Stimulated activated CD4-positive, alpha-beta T cell treated with anti-CD3 and anti-CD28 coated beads, Interleukin-12 subunit alpha, Interleukin-12 subunit beta, amount 100 ng/mL, for 24 hours (primary cell): ENCODE data around the gene TGM5.
"Not testable (repeated sequence)": the region's sequence is repeated elsewhere in the genome, so short reads cannot be mapped to it uniquely, and the experiment has no call there.

Experiments used
- DNase-seq, 2 experiments: peaks; one replicate each; pipeline ENCODE4 v3.0.0-alpha.2; 2020; ENCODE audit warnings: low read depth in 2 of 2

Gene TGM5, protein sequence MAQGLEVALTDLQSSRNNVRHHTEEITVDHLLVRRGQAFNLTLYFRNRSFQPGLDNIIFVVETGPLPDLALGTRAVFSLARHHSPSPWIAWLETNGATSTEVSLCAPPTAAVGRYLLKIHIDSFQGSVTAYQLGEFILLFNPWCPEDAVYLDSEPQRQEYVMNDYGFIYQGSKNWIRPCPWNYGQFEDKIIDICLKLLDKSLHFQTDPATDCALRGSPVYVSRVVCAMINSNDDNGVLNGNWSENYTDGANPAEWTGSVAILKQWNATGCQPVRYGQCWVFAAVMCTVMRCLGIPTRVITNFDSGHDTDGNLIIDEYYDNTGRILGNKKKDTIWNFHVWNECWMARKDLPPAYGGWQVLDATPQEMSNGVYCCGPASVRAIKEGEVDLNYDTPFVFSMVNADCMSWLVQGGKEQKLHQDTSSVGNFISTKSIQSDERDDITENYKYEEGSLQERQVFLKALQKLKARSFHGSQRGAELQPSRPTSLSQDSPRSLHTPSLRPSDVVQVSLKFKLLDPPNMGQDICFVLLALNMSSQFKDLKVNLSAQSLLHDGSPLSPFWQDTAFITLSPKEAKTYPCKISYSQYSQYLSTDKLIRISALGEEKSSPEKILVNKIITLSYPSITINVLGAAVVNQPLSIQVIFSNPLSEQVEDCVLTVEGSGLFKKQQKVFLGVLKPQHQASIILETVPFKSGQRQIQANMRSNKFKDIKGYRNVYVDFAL

DNA sequence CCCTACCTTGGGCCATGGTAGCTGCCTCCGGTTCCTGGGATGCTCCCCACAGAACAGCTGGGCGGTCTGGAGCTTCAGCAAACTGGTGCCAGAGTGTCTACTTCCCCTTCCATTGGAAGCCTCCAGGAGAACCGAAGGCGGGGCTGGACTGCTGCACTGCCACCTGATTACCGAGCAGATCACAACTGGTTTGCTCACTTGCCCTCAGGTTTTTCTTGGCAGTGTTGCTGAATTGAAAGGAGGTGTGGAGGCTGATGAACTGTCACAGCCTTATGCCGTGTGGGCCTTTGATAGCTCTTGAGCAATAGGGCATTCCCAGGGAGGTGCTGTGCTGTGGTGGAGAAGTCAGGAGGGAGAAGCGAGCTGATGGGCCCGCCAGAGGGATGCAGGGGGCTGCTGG is at the start of gene TGM5:
Gene TGM5 (minus strand): TSS at position 95 of the 400 bp plus-strand sequence. CDS start 79 bp downstream, at position 16.
- DNase-seq, result no peak

DNA sequence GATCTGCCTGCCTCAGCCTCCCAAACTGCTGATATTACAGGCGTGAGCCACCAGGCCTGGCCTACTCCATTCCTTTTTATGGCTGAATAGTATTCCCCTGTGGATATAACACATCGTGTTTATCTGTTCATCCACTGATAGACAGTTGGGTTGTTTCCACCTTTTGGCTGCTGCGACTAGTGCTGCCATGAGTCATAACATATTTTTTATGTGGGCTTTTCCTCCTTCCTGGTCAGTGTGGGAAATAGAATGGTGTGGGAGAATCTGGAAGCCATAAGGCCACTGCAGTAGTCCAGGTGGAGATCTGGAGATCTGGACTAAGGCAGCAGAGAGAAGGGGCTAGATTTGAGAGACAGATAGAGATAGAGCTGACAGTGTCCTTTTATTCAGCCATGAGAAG is 47.4 kb upstream of the TGM5 start:
- no peak for DNase-seq

DNA sequence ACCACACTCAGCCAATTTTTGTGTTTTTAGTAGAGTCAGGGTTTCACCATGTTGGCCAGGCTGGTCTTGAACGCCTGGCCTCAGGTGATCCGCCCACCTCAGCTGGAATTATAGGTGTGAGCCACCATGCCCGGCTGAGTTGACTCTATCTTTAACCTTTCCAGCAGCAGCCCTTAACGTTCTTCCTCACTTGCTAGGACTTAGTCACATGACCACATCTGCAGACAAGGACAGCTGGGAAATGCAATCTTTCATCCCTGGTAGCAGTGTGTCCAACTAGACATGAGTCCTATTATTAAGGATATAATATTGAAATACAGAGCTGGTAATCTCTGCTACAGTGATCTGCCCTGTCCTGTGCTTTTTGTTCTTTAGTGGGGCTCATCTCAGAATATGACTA is 45.6 kb upstream of the TGM5 start:
- DNase-seq, result no peak

DNA sequence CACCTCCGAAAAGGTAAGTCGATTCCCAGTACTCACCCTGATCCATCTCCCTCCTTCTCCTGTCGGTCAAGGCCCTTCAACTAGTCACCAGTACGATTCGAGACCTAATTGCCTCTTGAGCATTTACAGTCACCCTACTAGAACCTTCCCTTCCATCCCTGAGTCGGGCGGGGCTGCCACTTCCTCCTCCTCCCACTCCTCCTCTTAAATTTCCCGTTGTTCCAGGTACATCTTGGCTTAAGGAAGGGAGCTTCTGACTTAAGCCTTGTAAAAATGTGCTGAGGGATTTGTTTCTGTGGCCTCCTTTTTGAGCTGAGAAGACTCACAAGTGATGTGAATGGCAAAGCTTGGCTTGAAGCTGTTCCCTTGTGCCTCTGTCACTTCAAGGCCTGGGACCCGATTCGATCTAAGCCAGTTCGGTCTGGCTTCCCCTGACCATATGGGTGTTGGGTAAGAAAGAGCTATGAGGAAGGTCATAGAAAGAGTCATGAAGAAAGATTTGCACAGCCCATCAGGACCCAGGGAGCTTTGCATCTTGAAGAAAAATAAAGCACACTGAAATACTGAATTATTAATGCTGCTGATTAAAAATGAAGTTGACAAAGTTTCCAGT is 35.6 kb upstream of the TGM5 start, which contains the start of gene TGM7:
Gene TGM7 (minus strand): TSS at position 51 of the 613 bp plus-strand sequence.
- DNase-seq, result no peak

DNA sequence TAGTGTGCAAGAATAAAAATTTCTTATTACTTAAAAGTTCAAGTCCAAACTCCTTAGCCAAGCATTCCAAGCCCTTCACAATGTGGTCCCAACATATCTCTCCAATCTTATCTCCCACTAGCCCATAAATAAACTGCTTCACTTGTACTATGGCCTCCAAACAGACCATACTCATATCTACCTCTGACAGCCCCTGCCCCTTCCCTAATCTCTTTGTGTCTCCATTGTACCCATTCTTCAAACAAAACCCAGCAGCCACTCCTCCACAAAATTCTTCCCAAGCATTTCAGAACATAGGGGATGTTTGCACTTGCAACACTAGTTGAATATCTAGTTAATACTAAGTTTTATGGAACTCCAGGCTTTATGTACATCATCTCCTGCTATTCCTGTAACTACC is 33.2 kb upstream of the TGM5 start:
- DNase-seq, result no peak

DNA sequence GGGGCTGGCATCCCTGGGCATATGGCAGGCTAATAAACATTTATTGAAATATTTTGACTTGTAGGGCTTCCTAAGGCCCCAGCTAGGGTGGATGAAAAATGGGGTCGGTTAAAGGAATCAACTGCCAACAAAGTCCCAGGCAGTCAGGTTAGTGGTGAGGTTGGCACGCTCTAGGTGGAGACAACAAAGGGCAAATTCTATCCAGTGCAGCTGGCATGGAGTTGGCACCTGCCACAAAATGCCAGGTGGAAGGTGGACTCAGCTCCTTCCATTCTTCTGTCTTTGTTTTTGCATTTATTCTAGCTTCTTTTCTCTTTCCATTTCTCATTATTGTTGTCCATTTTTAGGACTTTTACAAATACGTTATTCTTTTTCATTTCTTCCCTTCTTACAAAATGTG is 32.7 kb upstream of the TGM5 start:
- DNase-seq, result no peak

DNA sequence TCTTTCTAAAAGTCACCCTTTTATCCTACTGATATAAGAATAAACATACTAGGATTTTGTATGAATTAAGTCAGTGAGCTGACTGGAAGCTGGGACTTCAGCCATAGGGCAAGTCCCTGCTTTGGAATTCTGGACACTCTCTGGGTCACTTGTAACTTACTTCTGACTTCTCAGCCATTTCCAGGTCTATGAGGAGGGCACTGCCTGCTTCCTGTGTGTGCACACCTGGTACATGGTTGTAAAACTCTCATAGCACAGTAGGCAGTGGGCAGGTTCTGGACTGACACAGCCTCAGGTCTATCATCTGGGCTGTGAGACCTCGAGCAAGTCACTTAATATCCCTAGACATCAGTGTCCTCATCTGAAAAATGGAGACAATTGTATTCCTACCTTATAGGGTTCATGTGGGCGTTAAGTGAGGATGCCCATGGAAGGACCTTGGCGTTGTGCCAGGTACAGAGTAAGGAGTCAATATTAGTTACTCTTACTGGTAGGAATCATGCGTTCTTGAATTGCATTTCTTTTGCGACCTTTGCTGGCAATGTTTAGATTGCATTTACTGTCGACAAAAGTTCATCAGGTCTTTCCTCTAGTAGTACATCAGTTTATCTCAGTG is 27.5 kb upstream of the TGM5 start:
- DNase-seq, result no peak

DNA sequence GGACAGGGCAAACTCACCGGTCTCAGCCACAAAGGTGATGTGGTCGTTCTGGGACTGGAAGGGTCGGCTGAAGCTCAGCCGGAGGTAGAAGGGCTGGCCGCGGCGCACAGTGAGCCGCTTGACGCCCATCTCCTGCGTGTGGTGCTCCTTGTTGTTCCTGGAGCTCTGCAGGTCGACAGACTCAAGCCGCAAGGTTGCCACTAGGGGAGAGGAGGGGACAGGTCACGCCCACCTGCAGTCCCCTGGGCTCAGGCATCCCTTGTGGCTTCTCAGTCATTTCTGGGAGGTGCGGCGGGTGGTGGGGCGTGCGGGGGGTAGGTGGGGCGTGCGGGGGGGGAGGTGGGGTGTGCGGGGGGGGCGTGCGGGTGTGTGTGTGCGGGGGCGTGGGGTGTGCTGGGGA is 26.7 kb upstream of the TGM5 start:
- no peak for DNase-seq

DNA sequence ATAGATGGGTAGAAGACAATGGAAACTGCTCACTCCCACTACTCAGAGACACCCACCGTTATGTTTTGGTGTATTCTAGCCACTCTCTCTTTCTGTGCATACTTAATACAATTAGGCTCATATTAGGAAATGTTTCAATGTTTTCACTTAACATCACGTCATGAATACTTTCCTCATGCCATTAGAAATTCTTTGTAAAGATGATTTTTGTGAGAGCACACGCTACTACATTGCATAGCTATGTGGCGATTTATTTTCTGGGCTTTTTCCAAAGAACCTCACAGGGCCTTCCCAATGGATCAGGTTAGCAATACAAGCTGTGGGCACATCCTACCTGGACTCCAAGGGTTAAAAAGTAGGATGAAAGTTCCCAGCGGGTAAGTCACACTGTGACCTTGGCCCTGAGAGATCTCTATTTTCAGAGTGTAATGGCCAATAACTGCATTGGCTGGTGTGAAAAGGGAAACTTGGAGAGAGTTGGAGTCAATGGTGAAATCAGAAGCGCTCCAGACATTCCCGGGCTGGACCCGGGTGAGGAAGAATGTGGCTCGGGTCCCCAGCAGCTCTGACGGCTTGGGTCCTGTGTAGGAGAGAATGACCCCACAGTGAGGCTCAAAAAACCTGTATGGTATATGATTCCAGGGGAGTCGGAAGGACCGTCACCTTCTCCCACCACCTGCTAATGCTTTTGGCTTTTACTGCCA is 25.8 kb upstream of the TGM5 start:
- no peak for DNase-seq

DNA sequence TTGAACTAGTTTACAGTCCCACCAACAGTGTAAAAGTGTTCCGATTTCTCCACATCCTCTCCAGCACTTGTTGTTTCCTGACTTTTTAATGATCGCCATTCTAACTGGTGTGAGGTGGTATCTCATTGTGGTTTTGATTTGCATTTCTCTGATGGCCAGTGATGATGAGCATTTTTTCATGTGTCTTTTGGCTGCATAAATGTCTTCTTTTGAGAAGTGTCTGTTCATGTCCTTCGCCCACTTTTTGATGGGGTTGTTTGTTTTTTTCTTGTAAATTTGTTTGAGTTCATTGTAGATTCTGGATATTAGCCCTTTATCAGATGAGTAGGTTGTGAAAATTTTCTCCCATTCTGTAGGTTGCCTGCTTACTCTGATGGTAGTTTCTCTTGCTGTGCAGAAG is 22.9 kb upstream of the TGM5 start:
- not testable (repeated sequence) for DNase-seq

DNA sequence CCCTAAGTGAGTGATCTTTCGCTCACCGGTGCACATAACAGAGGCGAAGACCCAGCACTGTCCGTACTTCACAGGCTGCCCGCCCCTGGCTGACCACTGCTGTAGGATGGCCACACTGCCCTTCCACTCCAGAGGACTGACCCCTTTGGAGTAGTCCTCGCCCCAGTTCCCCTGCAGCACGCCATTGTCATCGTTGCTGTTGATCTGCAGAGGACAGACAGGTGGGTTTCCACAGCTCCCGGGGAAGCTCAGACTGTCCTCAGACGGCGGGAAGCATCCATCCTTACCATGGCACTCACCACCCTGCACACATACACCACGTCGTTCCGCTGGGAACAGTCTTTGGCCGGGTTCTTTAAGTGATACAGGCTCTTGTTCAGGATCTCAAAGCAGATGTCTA is 20.5 kb upstream of the TGM5 start:
- DNase-seq, result no peak

DNA sequence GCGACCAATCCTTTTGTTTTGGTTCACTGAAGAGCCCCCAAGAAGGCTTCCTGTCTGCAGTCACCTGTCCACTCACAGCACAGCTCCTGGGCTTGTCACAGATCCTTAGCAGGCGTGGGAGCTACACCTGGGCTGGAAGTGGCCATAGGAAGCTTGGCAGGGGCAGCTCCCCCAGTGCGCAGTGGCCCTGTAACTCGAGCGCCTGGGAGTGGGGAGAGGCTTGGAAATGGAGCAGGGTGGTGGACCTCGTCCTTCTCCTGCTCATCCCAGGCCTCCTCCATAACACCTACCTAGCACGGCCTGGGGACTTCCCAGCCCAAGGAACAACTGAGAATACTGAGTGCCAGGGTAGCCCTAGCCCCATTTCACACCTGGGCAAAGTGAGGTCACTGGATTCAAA is 19.3 kb upstream of the TGM5 start:
- no peak for DNase-seq

DNA sequence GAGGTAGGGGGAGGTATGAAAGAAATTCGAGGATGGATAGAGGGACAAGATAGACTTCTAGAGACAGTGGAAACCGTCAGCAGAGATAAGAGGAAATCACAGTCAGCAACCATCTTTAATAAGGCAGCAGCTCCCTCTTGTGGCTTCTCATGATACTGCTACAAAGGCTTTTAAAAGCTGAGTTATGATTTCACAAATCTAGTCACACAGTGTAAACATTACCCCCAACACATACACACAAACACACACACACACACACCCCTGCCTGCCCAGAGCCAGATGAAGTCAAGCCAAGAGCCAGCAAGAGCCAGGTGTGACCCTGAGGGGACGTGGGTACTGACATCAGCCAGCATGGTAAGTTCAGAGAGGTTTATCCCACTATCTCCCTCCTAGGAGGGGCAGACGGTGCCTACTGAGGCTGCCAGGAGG is 18.9 kb upstream of the TGM5 start:
- DNase-seq, result peak; percentile 8 to 31

DNA sequence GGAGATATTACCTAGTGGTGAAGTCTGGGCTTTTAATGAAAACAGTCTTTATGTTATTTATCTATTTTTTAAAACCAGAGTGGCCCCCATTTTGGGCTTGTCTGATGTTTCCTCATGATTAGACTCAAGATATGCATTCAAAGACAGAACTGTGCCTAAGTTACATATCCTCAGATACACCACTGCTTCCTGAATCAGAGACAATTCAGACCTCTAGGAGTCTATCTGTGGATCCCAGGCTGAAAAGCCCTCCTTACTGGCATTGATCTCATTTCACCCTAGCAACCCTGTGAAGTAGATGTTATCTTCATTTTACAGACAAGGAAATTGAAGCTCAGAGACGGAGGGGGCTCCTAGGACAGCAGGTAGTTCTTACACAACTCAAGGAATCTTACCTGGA is 16.8 kb upstream of the TGM5 start:
- DNase-seq, result no peak

DNA sequence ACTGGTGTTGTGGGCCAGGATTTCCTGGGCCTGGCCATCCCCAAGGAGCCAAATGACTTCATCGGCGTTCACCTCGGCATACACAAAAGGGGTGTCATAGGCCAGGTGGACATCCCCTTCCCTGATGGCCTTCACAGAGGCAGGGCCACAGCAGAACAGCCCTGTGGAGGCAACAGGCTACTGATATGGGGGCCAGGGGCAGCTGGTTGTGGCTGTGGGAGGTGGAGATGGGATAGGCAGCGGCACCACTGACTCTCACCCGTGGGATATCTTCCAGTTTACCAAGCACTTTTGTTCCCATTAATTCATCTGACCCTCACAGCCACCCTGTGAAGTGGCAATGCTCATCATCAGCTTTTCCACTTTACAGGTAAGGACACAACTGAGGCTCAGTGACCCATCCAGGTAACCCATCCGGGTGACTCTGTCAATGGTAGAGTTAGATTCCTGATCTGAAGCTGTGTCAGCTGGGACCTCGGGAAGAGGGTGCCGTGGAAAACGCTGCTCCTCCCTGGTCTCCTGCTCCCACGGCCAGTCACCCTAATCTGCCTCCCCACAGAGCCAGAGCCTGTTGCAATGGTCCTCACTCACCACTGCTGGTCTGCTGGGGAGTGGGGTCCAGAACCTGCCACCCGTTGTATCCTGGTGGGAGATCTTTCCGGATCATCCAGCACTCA is 15.3 kb upstream of the TGM5 start:
- DNase-seq, result no peak

DNA sequence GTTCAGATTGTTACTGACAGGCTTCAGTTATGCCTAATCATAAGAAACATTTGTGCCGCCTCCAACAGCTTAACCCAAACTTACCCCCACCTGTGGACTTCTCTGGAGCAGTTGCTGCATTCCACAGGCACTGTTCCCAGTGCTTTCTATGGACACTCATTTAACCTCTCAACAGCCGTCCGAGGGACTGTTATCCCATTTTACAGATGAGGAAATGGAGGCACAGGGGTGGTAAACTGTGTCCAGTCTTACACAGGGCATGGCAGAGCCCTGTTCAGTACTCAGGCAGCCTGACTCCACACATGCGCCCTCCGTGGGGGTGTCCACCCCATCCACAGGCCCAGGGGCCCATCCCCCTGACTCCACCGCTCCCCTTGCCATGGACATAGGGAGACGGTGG is 14.3 kb upstream of the TGM5 start:
- DNase-seq, result no peak

DNA sequence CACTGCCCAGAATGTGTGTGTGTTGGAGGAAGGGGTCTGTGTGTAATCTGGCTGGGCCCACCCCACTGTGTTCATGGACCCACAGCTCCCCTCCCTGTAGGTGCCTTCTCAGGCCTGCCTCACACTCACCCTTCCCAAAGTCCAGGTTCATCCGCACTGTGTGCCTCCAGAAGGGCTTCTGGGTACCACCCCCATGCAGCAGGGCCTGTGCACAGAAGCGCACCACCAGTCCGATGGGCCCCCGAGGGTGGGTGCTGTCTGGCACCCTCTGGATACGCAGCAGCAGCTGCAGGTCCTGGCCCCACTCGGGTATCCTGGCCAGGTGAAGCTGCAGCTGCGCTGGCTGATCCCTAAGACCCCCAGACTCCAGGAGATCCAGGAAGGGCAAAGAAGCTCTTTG is 12.8 kb upstream of the TGM5 start:
- DNase-seq, result no peak

DNA sequence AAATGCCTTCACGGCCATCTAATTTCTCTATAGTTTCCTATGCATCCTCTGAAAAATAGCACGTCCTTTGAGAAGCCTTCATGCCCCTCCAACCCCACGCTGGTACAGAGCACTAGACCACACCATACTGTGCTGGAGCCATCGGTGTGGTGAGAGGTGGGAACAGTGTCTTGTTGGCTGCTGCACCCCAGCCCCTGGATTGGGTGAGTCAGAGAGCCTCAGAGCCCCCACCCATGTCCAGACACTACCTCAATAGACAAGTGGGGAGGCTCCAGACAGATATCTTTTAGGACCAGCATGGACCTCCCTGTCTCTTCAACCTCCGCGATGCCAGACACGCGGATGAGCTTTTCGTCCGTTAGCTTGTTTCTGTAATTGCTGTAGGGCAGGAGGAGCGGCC is 12.1 kb upstream of the TGM5 start:
- DNase-seq, result no peak

DNA sequence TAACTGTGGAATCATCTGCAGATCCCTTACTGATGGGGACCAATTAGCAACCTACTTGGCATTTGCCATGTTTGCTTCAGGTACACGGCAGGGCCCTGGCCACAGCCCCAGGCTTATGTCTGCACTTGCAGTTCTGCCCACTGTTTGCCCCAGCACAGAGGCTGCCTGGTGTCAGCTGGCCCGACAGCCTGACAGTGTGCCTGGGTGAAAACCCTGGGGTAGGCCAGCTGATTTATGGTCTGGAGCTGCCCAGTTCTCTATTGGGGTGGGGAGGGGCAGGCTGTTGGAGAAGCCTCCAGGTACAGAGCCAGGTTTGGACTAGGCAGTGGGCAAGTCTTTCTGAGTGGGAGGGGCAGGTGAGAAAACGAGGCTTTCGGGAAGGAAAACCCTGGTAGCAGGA is 11.2 kb upstream of the TGM5 start:
- no peak for DNase-seq

DNA sequence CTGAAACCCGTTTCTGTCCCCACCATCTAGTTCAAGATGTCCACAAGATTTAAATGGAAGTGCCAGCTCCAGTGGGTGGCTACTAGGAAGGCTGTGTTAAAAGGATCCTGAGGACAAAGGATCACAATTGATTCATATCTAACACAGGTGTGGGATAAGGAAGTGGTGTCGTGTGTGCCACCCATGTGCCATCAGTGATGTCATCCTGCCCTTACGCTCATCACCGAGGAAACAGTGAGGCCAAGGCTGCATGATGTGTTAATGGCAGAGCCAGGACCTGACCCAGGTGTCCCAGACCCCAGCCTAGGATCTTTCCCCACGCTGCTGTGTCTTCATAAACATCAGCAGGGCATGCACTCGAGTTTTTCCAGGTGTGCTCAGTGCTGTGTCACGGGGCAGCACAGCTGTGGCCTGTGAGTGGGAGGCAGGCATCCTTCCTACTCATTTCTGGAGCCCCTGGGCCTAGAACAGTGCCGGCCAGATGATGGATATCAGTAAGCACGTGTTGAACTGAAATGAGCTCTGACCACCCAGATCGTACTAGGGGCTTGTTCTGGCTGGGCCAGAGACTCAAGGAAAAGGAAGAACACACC is 10.6 kb upstream of the TGM5 start:
- DNase-seq, result no peak
